IPS DF 19.7 (cell line): ENCODE results near the gene ZNF841.
"Not testable (repeated sequence)": the region's sequence is repeated elsewhere in the genome, so short reads cannot be mapped to it uniquely, and the experiment has no call there.

Experiments
- DNase-seq: peaks from one replicate; pipeline ENCODE4 v3.0.0-alpha.2; 2013; ENCODE audit warnings: low read depth, low spot score

Gene ZNF841

GRCh38 chr19:52095172-52096014 lies at the start of gene ZNF841:
ZNF841 (minus strand) TSS chr19:52095765; CDS start chr19:52084801, 10,964 bp downstream.
- peak; percentile 65 for DNase-seq

- DNase-seq, result no peak
Measured at GRCh38 chr19:52142001-52142595, 46.5 kb upstream of the ZNF841 start.

GRCh38 chr19:52141203-52141602 lies 45.6 kb upstream of the ZNF841 start:
- DNase-seq, result no peak

GRCh38 chr19:52140032-52140710 lies 44.6 kb upstream of the ZNF841 start:
- DNase-seq, result no peak

- no peak for DNase-seq
Measured at GRCh38 chr19:52139252-52140031, 43.9 kb upstream of the ZNF841 start, which contains the start of gene ZNF616. ZNF616 (minus strand) TSS chr19:52139938; CDS start chr19:52130512, 9,426 bp downstream.

GRCh38 chr19:52138983-52139251 lies 43.4 kb upstream of the ZNF841 start:
- DNase-seq, result no peak

- DNase-seq, result no peak
Measured at GRCh38 chr19:52138278-52138982, 42.9 kb upstream of the ZNF841 start.

- no peak for DNase-seq
Measured at GRCh38 chr19:52120286-52120685, 24.7 kb upstream of the ZNF841 start.

- no peak for DNase-seq
Measured at GRCh38 chr19:52115526-52116053, 20.0 kb upstream of the ZNF841 start.

GRCh38 chr19:52114691-52115090 lies 19.1 kb upstream of the ZNF841 start:
- no peak for DNase-seq

- no peak for DNase-seq
Measured at GRCh38 chr19:52112624-52113023, 17.1 kb upstream of the ZNF841 start.

GRCh38 chr19:52110780-52111179 lies 15.2 kb upstream of the ZNF841 start:
- no peak for DNase-seq

GRCh38 chr19:52102782-52103181 lies 7.2 kb upstream of the ZNF841 start:
- DNase-seq, result no peak

- DNase-seq, result no peak
Measured at GRCh38 chr19:52101866-52102562, 6.4 kb upstream of the ZNF841 start.

- no peak for DNase-seq
Measured at GRCh38 chr19:52099497-52100138, 4.1 kb upstream of the ZNF841 start.

- DNase-seq, result not testable (repeated sequence)
Measured at GRCh38 chr19:52096416-52096815, 851 bp upstream of the ZNF841 start.

- DNase-seq, result no peak
Measured at GRCh38 chr19:52094526-52095130, 937 bp downstream of the ZNF841 start.

GRCh38 chr19:52086481-52086880 lies 9.1 kb downstream of the ZNF841 start:
- no peak for DNase-seq

- no peak for DNase-seq
Measured at GRCh38 chr19:52070496-52070895, 25.1 kb downstream of the ZNF841 start.
